ENCODE data around the gene DEFB132.

DEFB132 gene

DNA sequence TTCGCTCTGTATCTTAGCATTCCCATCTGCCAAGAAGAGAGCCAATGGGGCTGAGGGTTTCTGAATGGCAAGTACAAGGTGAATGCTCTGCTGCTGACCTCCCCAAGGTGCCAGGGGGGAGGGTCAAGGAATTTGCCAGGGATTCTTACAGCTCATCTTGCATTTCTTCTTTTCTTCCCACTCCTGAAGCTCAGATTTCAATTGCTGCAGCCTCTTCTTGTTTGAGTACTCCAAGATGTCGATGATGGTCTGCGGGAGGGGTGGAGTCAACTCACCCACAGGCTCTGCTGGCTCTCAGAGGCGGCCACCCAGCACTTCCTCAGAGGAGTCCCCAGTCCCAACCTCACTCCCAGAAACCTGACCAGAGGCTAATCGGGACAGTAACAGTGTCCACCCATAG, 20.7 kb downstream of the DEFB132 start:
- Histone ChIP-seq H3K9me3 (ENCODE audit: control insufficient read depth in 2 of 2, low read length in 2 of 2) (no peaks in the 10 kb centered on the region), H3K36me3 (ENCODE audit: control insufficient read depth in 2 of 2, insufficient read depth in 2 of 2, low read length in 2 of 2) (peaks cover 13 to 17% of the 10 kb centered on the region in 2 donors), H3K27me3 (ENCODE audit: control insufficient read depth in 1 of 2, insufficient read depth in 2 of 2, low read length in 2 of 2) (no peaks in the 10 kb centered on the region), H3K9ac (ENCODE audit: low read length in 2 of 2) (no peak overlapping the region), H3K4me1 (ENCODE audit: control insufficient read depth, insufficient read depth, low read length) (no peaks in the 10 kb centered on the region), H3K4me3 (ENCODE audit: low read length in 2 of 2) (no peak overlapping the region), H3K27ac (ENCODE audit: low read length) (no peak overlapping the region)

DNA sequence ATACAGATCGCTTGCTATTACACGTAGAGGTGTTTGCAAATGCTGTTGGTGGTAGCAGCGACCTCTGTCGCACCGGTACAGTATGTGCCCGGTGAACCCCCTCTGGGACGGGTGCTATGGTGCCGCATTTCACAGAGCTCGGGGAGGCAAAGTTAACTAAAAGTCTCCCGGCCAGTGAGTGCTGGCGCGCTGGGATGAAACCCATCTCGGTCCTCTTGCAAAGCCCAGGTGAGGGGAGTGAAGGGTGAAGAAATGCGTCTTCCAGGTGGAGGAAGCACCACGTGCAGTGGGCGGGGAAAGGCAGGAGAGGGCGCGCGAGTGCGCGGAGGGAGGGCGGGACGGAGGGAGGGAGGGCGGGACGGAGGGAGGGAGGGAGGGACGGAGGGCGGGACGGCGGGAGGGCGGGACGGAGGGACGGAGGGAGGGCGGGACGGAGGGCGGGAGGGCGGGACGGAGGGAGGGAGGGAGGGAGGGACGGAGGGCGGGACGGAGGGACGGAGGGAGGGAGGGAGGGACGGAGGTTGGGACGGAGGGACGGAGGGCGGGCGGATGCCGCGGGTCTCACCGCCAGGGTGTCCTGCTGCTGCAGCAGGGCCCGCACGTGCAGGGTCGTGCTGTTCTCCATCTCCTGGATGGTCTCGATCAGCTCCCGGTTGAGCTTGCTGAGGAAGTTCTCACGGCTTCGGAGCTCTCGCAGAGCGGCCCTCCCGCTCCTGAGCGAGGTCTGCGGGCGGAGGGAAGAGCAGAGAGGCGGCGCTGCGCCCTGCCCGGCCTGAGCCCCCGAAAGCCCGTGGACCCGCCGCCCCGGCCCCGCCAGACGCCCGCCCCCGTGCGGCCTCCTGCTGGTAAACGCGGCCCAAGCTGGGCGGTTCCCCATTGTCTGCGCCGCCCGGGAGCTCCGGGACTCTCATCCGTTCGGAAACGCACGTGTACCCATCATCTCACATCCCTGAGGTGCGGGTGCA, 21.4 kb downstream of the DEFB132 start:
- no peaks in the 10 kb centered on the region for H3K9me3 ChIP-seq (ENCODE audit: control insufficient read depth in 2 of 2, low read length in 2 of 2)
- no peak overlapping the region for H3K27ac ChIP-seq (ENCODE audit: low read length)
- H3K9ac ChIP-seq (ENCODE audit: low read length in 2 of 2): no peak overlapping the region
- no peak overlapping the region for H3K4me3 ChIP-seq (ENCODE audit: low read length in 2 of 2)
- no peaks in the 10 kb centered on the region for H3K27me3 ChIP-seq (ENCODE audit: control insufficient read depth in 1 of 2, insufficient read depth in 2 of 2, low read length in 2 of 2)
- H3K4me1 ChIP-seq (ENCODE audit: control insufficient read depth, insufficient read depth, low read length): no peaks in the 10 kb centered on the region
- H3K36me3 ChIP-seq (ENCODE audit: control insufficient read depth in 2 of 2, insufficient read depth in 2 of 2, low read length in 2 of 2): peaks cover 13 to 19% of the 10 kb centered on the region in 2 donors

DNA sequence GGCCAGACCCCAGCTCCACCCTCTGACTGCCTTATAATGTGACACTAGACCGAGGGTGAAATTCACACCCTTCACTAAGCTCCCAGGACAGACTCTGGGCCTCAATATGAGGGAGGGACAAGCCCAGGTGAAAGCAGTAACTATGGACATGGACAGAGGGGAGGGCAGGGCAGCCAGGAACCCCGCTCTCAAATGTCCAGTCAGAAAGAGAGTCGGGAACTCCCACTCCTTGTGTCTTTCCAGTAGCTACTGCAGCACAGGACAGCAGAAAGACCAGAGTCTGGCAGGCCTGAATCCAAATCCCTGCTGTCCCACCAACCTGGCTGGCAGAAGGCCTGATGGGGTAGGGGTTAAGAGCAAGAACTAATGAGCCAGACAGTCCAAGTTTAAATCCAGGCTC, 26.6 kb downstream of the DEFB132 start:
- no peaks in the 10 kb centered on the region for H3K4me1 ChIP-seq (ENCODE audit: control insufficient read depth, insufficient read depth, low read length)
- H3K27ac ChIP-seq (ENCODE audit: low read length): no peak overlapping the region
- H3K27me3 ChIP-seq (ENCODE audit: control insufficient read depth in 1 of 2, insufficient read depth in 2 of 2, low read length in 2 of 2): no peaks in the 10 kb centered on the region
- H3K36me3 ChIP-seq (ENCODE audit: control insufficient read depth in 2 of 2, insufficient read depth in 2 of 2, low read length in 2 of 2): peaks cover 0 to 6% of the 10 kb centered on the region in 2 donors
- no peak overlapping the region for H3K9ac ChIP-seq (ENCODE audit: low read length in 2 of 2)
- no peak overlapping the region for H3K4me3 ChIP-seq (ENCODE audit: low read length in 2 of 2)
- no peaks in the 10 kb centered on the region for H3K9me3 ChIP-seq (ENCODE audit: control insufficient read depth in 2 of 2, low read length in 2 of 2)

DNA sequence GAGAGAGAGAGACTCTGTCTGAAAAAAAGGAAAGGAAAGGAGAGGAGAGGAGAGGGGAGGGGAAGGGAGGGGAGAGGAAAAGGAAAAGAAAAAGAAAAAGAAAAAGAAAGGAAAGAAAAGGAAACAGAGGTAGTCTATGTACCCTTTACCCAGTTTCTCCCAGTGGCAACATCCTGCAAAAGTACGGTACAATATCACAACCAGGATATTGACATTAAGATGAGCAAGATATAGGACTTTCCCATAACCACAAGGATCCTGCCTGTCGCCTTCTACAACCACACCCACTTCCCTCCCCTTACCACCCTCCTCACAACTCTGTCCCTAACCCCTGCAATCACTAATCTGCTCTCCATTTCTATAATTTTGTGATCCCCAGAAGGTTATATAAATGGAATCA, 29.0 kb downstream of the DEFB132 start:
- Histone ChIP-seq H3K9me3 (ENCODE audit: control insufficient read depth in 2 of 2, low read length in 2 of 2) (no peaks in the 10 kb centered on the region), H3K27ac (ENCODE audit: low read length) (no peak overlapping the region), H3K4me3 (ENCODE audit: low read length in 2 of 2) (no peak overlapping the region), H3K27me3 (ENCODE audit: control insufficient read depth in 1 of 2, insufficient read depth in 2 of 2, low read length in 2 of 2) (no peaks in the 10 kb centered on the region), H3K36me3 (ENCODE audit: control insufficient read depth in 2 of 2, insufficient read depth in 2 of 2, low read length in 2 of 2) (peaks cover 0 to 4% of the 10 kb centered on the region in 2 donors), H3K4me1 (ENCODE audit: control insufficient read depth, insufficient read depth, low read length) (peaks cover 15% of the 10 kb centered on the region), H3K9ac (ENCODE audit: low read length in 2 of 2) (no peak overlapping the region)

DNA sequence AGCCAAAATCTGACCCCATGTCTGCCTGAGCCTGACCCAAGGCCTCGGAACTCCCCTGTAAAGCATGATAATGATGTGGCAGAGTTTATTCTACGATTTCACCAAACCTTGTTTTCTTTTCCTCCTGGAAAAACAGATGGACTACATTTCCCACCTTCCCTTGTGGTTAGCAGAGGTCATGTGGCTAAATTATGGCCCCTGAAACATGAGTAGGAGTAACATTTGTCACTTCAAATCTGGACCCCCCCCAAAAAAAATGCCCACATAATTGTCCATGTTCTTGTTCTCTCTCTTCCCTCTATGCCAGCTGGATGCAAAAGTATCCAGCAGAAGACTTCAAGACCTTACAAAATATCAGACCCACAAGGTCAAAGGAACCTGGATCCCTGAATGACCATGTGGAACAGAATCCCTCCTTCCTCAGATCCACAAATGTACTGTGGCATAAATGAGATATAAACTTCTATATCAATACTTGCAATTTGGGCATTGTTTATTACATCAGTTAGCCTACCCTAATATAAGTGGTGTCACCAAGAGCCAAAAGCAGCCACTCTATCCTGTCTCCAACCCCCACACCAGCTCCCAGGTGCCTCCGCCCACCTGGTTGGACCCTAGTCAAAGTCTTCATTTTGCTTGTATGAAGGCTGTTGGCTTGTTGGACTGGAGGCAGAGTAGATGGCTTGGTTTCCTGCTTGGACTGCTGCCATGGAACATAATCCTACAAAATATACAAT, 31.6 kb downstream of the DEFB132 start:
- H3K27ac ChIP-seq (ENCODE audit: low read length): no peak overlapping the region
- H3K4me3 ChIP-seq (ENCODE audit: low read length in 2 of 2): peak overlapping the region; percentile 77 to 86

DNA sequence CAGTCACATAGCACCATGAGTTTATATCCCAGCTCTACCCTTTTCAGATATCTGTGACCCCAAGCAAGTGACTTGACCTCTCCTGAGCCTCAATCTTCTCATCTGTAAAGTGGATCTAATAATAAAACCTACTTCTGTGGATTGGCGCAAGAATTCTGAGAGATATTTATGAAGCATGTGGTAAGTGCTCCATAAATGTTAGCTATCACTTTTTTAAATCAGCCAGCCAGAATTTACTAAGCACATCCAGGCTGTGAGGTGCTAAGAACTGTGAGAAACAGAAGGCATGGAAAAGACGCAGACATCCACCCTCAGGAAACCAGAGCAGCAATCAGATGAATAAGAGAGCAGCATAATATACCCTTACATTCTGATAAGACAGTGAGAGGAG, 32.2 kb downstream of the DEFB132 start:
- Histone ChIP-seq H3K4me1 (ENCODE audit: control insufficient read depth, insufficient read depth, low read length) (peaks cover 15% of the 10 kb centered on the region), H3K9ac (ENCODE audit: low read length in 2 of 2) (peak overlapping the region; percentile 59 to 86), H3K27me3 (ENCODE audit: control insufficient read depth in 1 of 2, insufficient read depth in 2 of 2, low read length in 2 of 2) (no peaks in the 10 kb centered on the region), H3K27ac (ENCODE audit: low read length) (peak overlapping the region; percentile 77), H3K36me3 (ENCODE audit: control insufficient read depth in 2 of 2, insufficient read depth in 2 of 2, low read length in 2 of 2) (no peaks in the 10 kb centered on the region), H3K9me3 (ENCODE audit: control insufficient read depth in 2 of 2, low read length in 2 of 2) (no peaks in the 10 kb centered on the region), H3K4me3 (ENCODE audit: low read length in 2 of 2) (peak overlapping the region; percentile 77 to 86)

More for the DNA sequence above, 31.6 kb downstream of the DEFB132 start:
- Histone ChIP-seq H3K27me3 (ENCODE audit: control insufficient read depth in 1 of 2, insufficient read depth in 2 of 2, low read length in 2 of 2) (no peaks in the 10 kb centered on the region), H3K9ac (ENCODE audit: low read length in 2 of 2) (no peak overlapping the region), H3K9me3 (ENCODE audit: control insufficient read depth in 2 of 2, low read length in 2 of 2) (no peaks in the 10 kb centered on the region), H3K36me3 (ENCODE audit: control insufficient read depth in 2 of 2, insufficient read depth in 2 of 2, low read length in 2 of 2) (no peaks in the 10 kb centered on the region), H3K4me1 (ENCODE audit: control insufficient read depth, insufficient read depth, low read length) (peaks cover 15% of the 10 kb centered on the region)

DNA sequence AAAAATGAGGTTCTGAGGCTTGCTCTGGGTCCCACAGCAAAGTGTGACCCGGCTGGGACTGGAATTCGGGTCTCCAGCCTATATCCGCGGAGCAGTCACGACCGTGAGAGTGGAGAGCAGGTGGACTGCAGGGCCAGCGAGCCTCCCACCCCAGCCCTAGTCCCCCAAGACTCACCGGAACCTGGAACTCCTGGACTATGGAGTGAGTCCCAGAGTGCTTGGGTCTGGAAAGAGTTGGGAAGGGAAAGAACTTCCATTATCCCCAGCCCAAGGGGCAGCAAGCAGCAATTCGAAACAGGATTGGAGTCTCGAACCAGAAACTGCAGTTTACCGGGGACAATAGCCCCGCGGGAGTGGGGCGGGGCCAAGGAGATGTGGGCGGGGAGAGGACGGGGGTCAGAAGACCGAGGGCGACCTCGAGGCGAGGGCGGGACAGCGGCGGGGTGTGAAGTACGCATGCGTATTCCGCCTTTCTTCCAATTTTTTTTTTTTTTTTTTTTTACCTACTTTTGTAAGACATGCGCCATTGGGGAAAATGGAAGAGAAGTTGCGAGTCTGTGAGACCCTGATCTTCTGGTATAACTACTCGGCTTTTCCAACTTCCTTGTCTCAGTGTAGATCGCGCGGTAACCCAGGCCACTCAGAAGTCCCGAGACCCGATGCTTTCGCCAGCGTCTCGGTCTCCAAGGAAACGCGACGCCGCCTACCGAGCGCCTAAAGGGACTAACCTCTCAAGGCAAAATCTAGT, 32.7 kb downstream of the DEFB132 start, which contains the start of gene C20orf96:
C20orf96 (minus strand) TSS at position 667 of the 748 bp plus-strand sequence; CDS start at position 527, 140 bp downstream.
- Histone ChIP-seq H3K4me3 (ENCODE audit: low read length in 2 of 2) (peak within 1 kb of the TSS; percentile 77 to 86), H3K27ac (ENCODE audit: low read length) (peak within 1 kb of the TSS; percentile 77), H3K27me3 (ENCODE audit: control insufficient read depth in 1 of 2, insufficient read depth in 2 of 2, low read length in 2 of 2) (no peaks in the 10 kb centered on the region), H3K36me3 (ENCODE audit: control insufficient read depth in 2 of 2, insufficient read depth in 2 of 2, low read length in 2 of 2) (no peaks in the 10 kb centered on the region), H3K9me3 (ENCODE audit: control insufficient read depth in 2 of 2, low read length in 2 of 2) (no peaks in the 10 kb centered on the region), H3K4me1 (ENCODE audit: control insufficient read depth, insufficient read depth, low read length) (peaks cover 15% of the 10 kb centered on the region), H3K9ac (ENCODE audit: low read length in 2 of 2) (peak within 1 kb of the TSS; percentile 59 to 86)

DNA sequence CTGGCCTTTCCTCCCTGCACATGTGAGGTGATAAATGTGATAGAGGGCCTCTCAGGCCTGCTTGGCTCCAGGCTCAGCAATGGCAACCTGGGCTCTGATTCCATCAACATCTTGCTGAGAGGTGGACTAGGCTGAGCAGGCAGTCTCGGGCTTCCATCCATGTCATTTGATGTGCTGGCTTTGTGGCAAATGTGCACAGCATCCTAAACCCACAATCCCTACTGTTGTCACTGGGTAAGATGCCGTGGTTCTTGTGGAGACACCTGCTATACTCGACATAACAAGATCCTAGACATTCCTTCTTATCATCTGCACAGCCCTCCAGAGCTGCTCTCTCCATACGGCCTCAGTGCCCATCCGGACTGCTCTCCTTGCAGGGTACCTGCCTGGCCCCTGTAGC, 37.1 kb downstream of the DEFB132 start:
- Histone ChIP-seq H3K4me3 (ENCODE audit: low read length in 2 of 2) (no peak overlapping the region), H3K27ac (ENCODE audit: low read length) (no peak overlapping the region), H3K4me1 (ENCODE audit: control insufficient read depth, insufficient read depth, low read length) (peaks cover 19% of the 10 kb centered on the region), H3K9me3 (ENCODE audit: control insufficient read depth in 2 of 2, low read length in 2 of 2) (no peaks in the 10 kb centered on the region), H3K36me3 (ENCODE audit: control insufficient read depth in 2 of 2, insufficient read depth in 2 of 2, low read length in 2 of 2) (no peaks in the 10 kb centered on the region), H3K9ac (ENCODE audit: low read length in 2 of 2) (no peak overlapping the region), H3K27me3 (ENCODE audit: control insufficient read depth in 1 of 2, insufficient read depth in 2 of 2, low read length in 2 of 2) (no peaks in the 10 kb centered on the region)

DNA sequence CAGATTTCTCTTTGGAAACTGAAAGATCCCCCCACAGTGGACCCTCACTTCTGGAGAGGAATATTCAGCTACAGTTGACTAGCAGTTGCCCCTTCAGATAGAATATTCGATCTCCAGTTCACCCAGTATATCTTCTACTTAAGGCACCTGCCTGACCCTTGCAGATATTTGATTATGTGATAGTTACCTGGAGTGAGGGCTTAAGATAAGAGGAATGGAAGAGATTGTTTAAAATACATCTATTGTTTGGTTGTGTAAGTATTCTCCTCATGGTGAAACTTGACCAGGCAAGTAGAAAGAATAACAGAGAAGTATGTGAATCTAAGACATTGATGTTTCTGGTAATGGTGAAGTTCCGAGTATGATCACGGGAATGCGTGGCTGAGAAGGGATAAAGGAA, 38.3 kb downstream of the DEFB132 start:
- H3K9me3 ChIP-seq (ENCODE audit: control insufficient read depth in 2 of 2, low read length in 2 of 2): no peaks in the 10 kb centered on the region
- peaks cover 25% of the 10 kb centered on the region for H3K4me1 ChIP-seq (ENCODE audit: control insufficient read depth, insufficient read depth, low read length)
- H3K4me3 ChIP-seq (ENCODE audit: low read length in 2 of 2): no peak overlapping the region
- no peak overlapping the region for H3K9ac ChIP-seq (ENCODE audit: low read length in 2 of 2)
- no peak overlapping the region for H3K27ac ChIP-seq (ENCODE audit: low read length)
- peaks cover 2 to 4% of the 10 kb centered on the region in 2 donors for H3K36me3 ChIP-seq (ENCODE audit: control insufficient read depth in 2 of 2, insufficient read depth in 2 of 2, low read length in 2 of 2)
- no peaks in the 10 kb centered on the region for H3K27me3 ChIP-seq (ENCODE audit: control insufficient read depth in 1 of 2, insufficient read depth in 2 of 2, low read length in 2 of 2)
